Stomach (tissue), 9 donors: Measurements from ENCODE around the gene NFKBIZ. TPM values are rescaled to one million over a fixed set of nuclear protein-coding genes. Genes with fewer than 3 reads are reported as not detected.

Source experiments
- DNase-seq, 2 donors: peaks; one replicate each; pipeline versions ENCODE4 v3.0.0 to v3.0.0-alpha.2; 2013 to 2019
- H3K27ac ChIP-seq, 5 donors: fragments of 200-600 bp in 4 of 5; sonication (generic) in 4 of 5; one replicate each; pipeline ENCODE4 v1.5.1; 2013 to 2019; ENCODE audit warnings: mild to moderate bottlenecking in 1 of 5, moderate library complexity in 1 of 5
- H3K27me3 ChIP-seq, 3 donors: fragments of 200-600 bp; sonication (generic); one replicate each; pipeline ENCODE4 v1.5.1; 2017 to 2019; ENCODE audit warnings: mixed run types in 1 of 3
- H3K36me3 ChIP-seq, 4 donors: fragments of 200-600 bp; sonication (generic); 1 replicate in 3 of 4; 2 replicates in 1 of 4; pipeline ENCODE4 v1.5.1; 2016 to 2019
- H3K4me1 ChIP-seq, 4 donors: fragments of 200-600 bp; sonication (generic); one replicate each; pipeline ENCODE4 v1.5.1; 2016 to 2019
- H3K4me3 ChIP-seq, 4 donors: fragments of 200-600 bp; sonication (generic) in 3 of 4; one replicate each; pipeline ENCODE4 v1.5.1; 2016 to 2019; ENCODE audit warnings: mild to moderate bottlenecking in 1 of 4
- H3K9me3 ChIP-seq, 4 donors: fragments of 200-600 bp; sonication (generic); one replicate each; pipeline ENCODE4 v1.5.1; 2016 to 2019
- EP300 ChIP-seq: sonication (generic); formaldehyde crosslinking; IDR thresholded peaks from one replicate; pipeline ENCODE4 v1.6.1; 2017; ENCODE audit warnings: antibody characterized with exemption
- POLR2A ChIP-seq, 4 donors: fragments of 450-650 bp; IDR thresholded peaks; one replicate each; pipeline ENCODE4 v1.6.1; 2016; ENCODE audit warnings: antibody characterized with exemption in 4 of 4, control low read depth in 2 of 4, mild to moderate bottlenecking in 1 of 4, moderate library complexity in 1 of 4
- POLR2AphosphoS5 ChIP-seq, 3 donors: sonication (generic); formaldehyde crosslinking; IDR thresholded peaks; one replicate each; pipeline ENCODE4 v1.6.1; 2016; ENCODE audit warnings: antibody characterized with exemption in 3 of 3
- WGBS, 5 donors: extraction: QIAGEN DNeasy Blood & Tissue Kit in 3 of 5; methylation state at CpG; one replicate each; pipeline versions ENCODE4 v1.1.5 to v1.1.7; 2013 to 2018; 5-methylcytosine and 5-hydroxymethylcytosine counted together
- intact Hi-C: fragments of 100-400 bp; cut with DNase I; formaldehyde crosslinking; loops from one replicate; pipeline ENCODE4 v1.15.1; 2023; ENCODE audit warnings: low total_unique reads
- polyA plus RNA-seq, 3 donors: library from polyadenylated mRNA; stranded (reverse); fragments of 200-250 nt; gene quantifications; one replicate each; pipeline ENCODE4 v1.2.3, GENCODE V29; 2013
- total RNA-seq, 5 donors: library from RNA; depleted of rRNA; stranded (reverse); fragments of >200 nt; gene quantifications; one replicate each; pipeline versions ENCODE4 v1.1.0 to v1.2.3, GENCODE V29; 2014 to 2016
- TF ChIP-seq, protein P1 (sequence below), 7 experiments: fragments of 450-650 bp in 4 of 7; fragments of 200-600 bp in 3 of 7; sonication (generic) in 3 of 7; IDR thresholded peaks; one replicate each; pipeline ENCODE4 v1.5.1; 2016 to 2019; ENCODE audit warnings: antibody characterized with exemption in 7 of 7, control low read depth in 2 of 7, mild to moderate bottlenecking in 1 of 7
- donor health status: healthy with polysubstance abuse.
- donor health status: Bipolar disorder and iron deficiency.
- donor health status: healthy.

NFKBIZ gene
- total and polyA plus RNA-seq, 8 donors = 11.5 to 199 (median 52.7) TPM

- DNase-seq = no peak
- Histone ChIP-seq H3K27me3 (no peaks in the 10 kb centered on the region), H3K9me3 (no peaks in the 10 kb centered on the region), H3K27ac (peak overlapping the region in 4 of 5 donors; percentile 84 to 93 (median 92)), H3K4me1 (peaks cover 29 to 61% (median 43%) of the 10 kb centered on the region in 4 donors), H3K36me3 (no peaks in the 10 kb centered on the region), H3K4me3 (peak overlapping the region in 3 of 4 donors; percentile 46 to 61 (median 49))
- TF ChIP-seq POLR2AphosphoS5 (IDR thresholded peaks at IDR 0.05) = no peak
- intact Hi-C loops = no loop called here
- 38 to 61% (median 46%) methylated on average over 2 of the region's 2 CpGs for WGBS, 5 donors
Measured at GRCh38 chr3:101829437-101829830, 19.9 kb upstream of the NFKBIZ start.

DNA sequence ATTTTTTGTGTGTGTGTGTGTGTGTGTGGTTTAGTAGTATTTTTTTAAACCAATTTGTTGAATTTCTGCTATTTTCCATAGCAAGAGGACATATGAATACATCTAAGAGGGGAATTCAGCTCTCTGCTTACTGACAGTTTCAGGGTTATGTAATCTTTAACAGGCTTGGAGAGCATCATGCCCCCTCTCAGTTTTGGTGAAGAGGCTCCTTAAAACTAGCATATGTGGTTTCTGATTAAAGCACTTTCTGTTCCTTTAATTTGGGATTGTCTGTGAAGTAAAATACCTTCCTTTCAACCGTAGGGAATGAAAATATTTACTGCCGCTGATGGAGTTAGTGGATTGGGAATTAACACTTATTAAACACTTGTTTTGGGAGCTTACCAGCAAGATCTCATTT lies 19.4 kb upstream of the NFKBIZ start:
- intact Hi-C loops = no loop called here
- no peak for DNase-seq
- no peaks in the 10 kb centered on the region for H3K9me3 ChIP-seq
- H3K4me1 ChIP-seq = peaks cover 30 to 61% (median 45%) of the 10 kb centered on the region in 4 donors
- WGBS, 5 donors = 43 to 60% (median 54%) methylated on average over 2 of the region's 2 CpGs
- TF ChIP-seq EP300 (no peak), POLR2AphosphoS5 (IDR thresholded peaks at IDR 0.05) (no peak), POLR2A (IDR thresholded peaks at IDR 0.05) (no peak)
- TF ChIP-seq, protein P1, sequence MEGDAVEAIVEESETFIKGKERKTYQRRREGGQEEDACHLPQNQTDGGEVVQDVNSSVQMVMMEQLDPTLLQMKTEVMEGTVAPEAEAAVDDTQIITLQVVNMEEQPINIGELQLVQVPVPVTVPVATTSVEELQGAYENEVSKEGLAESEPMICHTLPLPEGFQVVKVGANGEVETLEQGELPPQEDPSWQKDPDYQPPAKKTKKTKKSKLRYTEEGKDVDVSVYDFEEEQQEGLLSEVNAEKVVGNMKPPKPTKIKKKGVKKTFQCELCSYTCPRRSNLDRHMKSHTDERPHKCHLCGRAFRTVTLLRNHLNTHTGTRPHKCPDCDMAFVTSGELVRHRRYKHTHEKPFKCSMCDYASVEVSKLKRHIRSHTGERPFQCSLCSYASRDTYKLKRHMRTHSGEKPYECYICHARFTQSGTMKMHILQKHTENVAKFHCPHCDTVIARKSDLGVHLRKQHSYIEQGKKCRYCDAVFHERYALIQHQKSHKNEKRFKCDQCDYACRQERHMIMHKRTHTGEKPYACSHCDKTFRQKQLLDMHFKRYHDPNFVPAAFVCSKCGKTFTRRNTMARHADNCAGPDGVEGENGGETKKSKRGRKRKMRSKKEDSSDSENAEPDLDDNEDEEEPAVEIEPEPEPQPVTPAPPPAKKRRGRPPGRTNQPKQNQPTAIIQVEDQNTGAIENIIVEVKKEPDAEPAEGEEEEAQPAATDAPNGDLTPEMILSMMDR (IDR thresholded peaks at IDR 0.05) = no peak
- no peaks in the 10 kb centered on the region for H3K27me3 ChIP-seq
- no peaks in the 10 kb centered on the region for H3K36me3 ChIP-seq
- peak overlapping the region in 3 of 5 donors; percentile 84 to 93 (median 93) for H3K27ac ChIP-seq
- H3K4me3 ChIP-seq = peak overlapping the region in 2 of 4 donors; percentile 4 to 61

GRCh38 chr3:101833446-101833974 lies 15.8 kb upstream of the NFKBIZ start:
- no peak for DNase-seq
- no peaks in the 10 kb centered on the region for H3K36me3 ChIP-seq
- H3K4me3 ChIP-seq = no peak overlapping the region
- 16 to 55% (median 35%) methylated on average over 2 of the region's 2 CpGs for WGBS, 5 donors
- intact Hi-C loops = no loop called here
- peak overlapping the region in 4 of 5 donors; percentile 40 to 79 (median 60) for H3K27ac ChIP-seq
- H3K4me1 ChIP-seq = peaks cover 20 to 74% (median 47%) of the 10 kb centered on the region in 4 donors
- TF ChIP-seq, protein P1 (IDR thresholded peaks at IDR 0.05) = no peak
- TF ChIP-seq POLR2A (IDR thresholded peaks at IDR 0.05) = no peak
- TF ChIP-seq POLR2AphosphoS5 (IDR thresholded peaks at IDR 0.05) = no peak
- no peak for TF ChIP-seq EP300
- no peaks in the 10 kb centered on the region for H3K9me3 ChIP-seq
- no peaks in the 10 kb centered on the region for H3K27me3 ChIP-seq

DNA sequence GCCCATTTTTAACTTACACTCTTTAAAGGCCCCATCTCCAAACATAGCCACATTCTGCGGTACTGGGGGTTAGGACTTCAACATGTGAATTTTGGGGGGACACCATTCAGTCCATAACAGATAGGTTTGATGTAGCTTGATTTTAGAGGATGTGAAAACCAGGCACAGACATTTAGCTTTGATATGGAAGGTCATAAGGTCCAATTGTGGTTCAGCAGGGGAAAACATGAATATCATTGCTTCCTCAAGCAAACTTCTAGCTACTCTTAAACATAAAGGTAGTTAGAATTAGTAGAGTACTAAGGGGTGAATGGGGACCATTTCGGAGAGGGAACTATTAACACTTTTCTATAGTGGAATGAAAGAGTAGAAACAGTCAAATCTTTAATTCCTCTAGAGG lies 13.6 kb upstream of the NFKBIZ start:
- Histone ChIP-seq H3K4me1 (peaks cover 5 to 69% (median 39%) of the 10 kb centered on the region in 4 donors), H3K4me3 (no peak overlapping the region), H3K27ac (peak overlapping the region in 1 of 5 donors; percentile 16), H3K36me3 (no peaks in the 10 kb centered on the region), H3K9me3 (no peaks in the 10 kb centered on the region), H3K27me3 (no peaks in the 10 kb centered on the region)
- 94 to 98% (median 97%) methylated on average over 2 of the region's 2 CpGs for WGBS, 5 donors
- intact Hi-C loops = no loop called here
- no peak for TF ChIP-seq POLR2A (IDR thresholded peaks at IDR 0.05)
- TF ChIP-seq POLR2AphosphoS5 (IDR thresholded peaks at IDR 0.05) = no peak
- DNase-seq = no peak

GRCh38 chr3:101836160-101836559 lies 13.2 kb upstream of the NFKBIZ start:
- Histone ChIP-seq H3K9me3 (no peaks in the 10 kb centered on the region), H3K27ac (peak overlapping the region in 2 of 5 donors; percentile 39 to 69), H3K36me3 (no peaks in the 10 kb centered on the region), H3K4me3 (no peak overlapping the region), H3K27me3 (no peaks in the 10 kb centered on the region), H3K4me1 (peaks cover 5 to 69% (median 39%) of the 10 kb centered on the region in 4 donors)
- no peak for DNase-seq
- intact Hi-C loops = no loop called here
- no peak for TF ChIP-seq EP300
- 94 to 96% (median 95%) methylated on average over 6 of the region's 6 CpGs for WGBS, 5 donors
